DND-41 (cell line): Measurements from ENCODE around the gene LRP1.
A peak's percentile ranks its signal among the peaks of the same experiment; 100 is the strongest.

Experiments
- ATAC-seq: fragments of 200-7000 bp; cut with Tn5 transposase; 3 replicates; pipeline ENCODE4 v1.9.1; 2021; ENCODE audit warnings: low read depth; ENCODE audit not compliant: insufficient read depth
- DNase-seq: peaks from one replicate; pipeline ENCODE4 v3.0.0-alpha.2; 2020
- H2AFZ ChIP-seq: 2 replicates; pipeline ENCODE4 v1.6.0; 2012; ENCODE audit warnings: low read depth, low read length
- H3K27ac ChIP-seq: 2 replicates; pipeline ENCODE4 v1.5.1; 2012; ENCODE audit warnings: low read length, inconsistent platforms
- H3K27me3 ChIP-seq: fragments of 200-600 bp; sonication (generic); 2 replicates; pipeline ENCODE4 v1.6.0; 2012; ENCODE audit warnings: low read length, mild to moderate bottlenecking, inconsistent platforms; ENCODE audit not compliant: insufficient read depth, poor library complexity
- H3K36me3 ChIP-seq: 2 replicates; pipeline ENCODE4 v1.5.1; 2012; ENCODE audit warnings: low read length, inconsistent platforms; ENCODE audit not compliant: insufficient read depth
- H3K4me1 ChIP-seq: 2 replicates; pipeline ENCODE4 v1.5.1; 2012; ENCODE audit warnings: mild to moderate bottlenecking, low read length; ENCODE audit not compliant: insufficient read depth
- H3K4me2 ChIP-seq: 2 replicates; pipeline ENCODE4 v1.6.0; 2012; ENCODE audit warnings: mild to moderate bottlenecking, moderate library complexity, low read length, inconsistent platforms; ENCODE audit not compliant: insufficient read depth
- H3K4me3 ChIP-seq, 2 experiments: fragments of 200-600 bp in 1 of 2; shearing (Covaris generic) in 1 of 2; 2 replicates each; pipeline ENCODE4 v1.5.1; 2012 to 2016; ENCODE audit warnings: inconsistent platforms in 2 of 2, low read length in 2 of 2, mild to moderate bottlenecking in 2 of 2, low read depth in 1 of 2, moderate library complexity in 1 of 2
- H3K79me2 ChIP-seq: 2 replicates; pipeline ENCODE4 v1.6.0; 2012; ENCODE audit warnings: low read length, inconsistent platforms; ENCODE audit not compliant: insufficient read depth
- H3K9ac ChIP-seq: 2 replicates; pipeline ENCODE4 v1.6.0; 2012; ENCODE audit warnings: low read depth, mild to moderate bottlenecking, inconsistent platforms, low read length, moderate library complexity
- H3K9me3 ChIP-seq: 2 replicates; pipeline ENCODE4 v1.5.1; 2012; ENCODE audit warnings: low read length, moderate library complexity, mild to moderate bottlenecking, inconsistent platforms; ENCODE audit not compliant: insufficient read depth, severe bottlenecking
- H4K20me1 ChIP-seq: 2 replicates; pipeline ENCODE4 v1.6.0; 2012; ENCODE audit warnings: low read length; ENCODE audit not compliant: insufficient read depth
- EZH2 ChIP-seq: IDR thresholded peaks from 3 replicates; pipeline ENCODE4 v1.6.1; 2012; ENCODE audit warnings: borderline replicate concordance, low read depth, mild to moderate bottlenecking, moderate library complexity, low read length, inconsistent platforms; ENCODE audit not compliant: severe bottlenecking
- TF ChIP-seq, protein P1 (sequence below): IDR thresholded peaks from 2 replicates; pipeline ENCODE4 v1.5.1; 2012; ENCODE audit warnings: borderline replicate concordance, low read length, moderate library complexity, mild to moderate bottlenecking; ENCODE audit not compliant: poor library complexity, severe bottlenecking; ENCODE audit errors: extremely low read depth

The LRP1 gene

DNA sequence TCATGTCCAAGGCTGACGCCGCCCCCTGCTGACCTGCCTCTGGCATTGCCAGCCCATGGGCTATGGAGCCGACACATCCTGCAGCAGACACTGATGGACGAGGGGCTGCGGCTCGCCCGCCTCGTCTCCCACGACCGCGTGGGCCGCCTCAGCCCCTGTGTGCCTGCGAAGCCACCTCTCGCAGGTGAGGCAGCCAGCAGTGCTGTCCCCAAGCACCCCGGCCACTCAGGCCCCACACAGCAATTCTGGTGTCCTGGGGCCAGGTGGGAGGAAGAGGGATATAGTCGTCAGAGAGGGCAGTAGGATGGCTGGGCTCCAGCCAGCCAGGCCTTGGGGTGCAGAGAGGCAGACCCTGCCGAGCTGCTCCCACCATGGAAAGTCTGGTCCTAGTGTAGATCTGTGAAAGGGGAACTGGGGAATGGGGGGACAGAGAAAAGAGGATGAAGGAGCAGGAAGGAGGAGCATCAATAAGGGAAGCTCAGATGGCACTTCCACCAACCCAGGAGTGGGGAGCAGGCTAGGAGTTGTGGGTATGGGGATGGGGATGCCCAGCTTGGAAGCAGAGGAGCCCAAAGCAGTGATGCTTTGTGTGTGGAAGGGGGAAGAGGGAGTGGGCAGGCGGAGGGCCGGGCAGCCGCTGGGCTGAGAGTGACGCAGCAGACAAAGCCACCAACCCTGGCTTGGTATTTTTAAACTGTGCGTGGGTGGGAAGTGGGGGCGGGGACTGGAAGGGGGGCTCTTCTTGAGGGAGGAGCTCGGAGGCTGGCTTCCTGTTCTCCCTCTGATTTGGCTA, 34.7 kb upstream of the LRP1 start:
- no peak overlapping the region for H3K4me2 ChIP-seq
- peak overlapping the region; percentile 36; the same call in 1 of the 2 replicates for H3K27ac ChIP-seq
- no peak overlapping the region for H2AFZ ChIP-seq
- peaks cover 16% of the 10 kb centered on the region for H3K4me1 ChIP-seq
- TF ChIP-seq EZH2, result no peak
- TF ChIP-seq, protein P1, sequence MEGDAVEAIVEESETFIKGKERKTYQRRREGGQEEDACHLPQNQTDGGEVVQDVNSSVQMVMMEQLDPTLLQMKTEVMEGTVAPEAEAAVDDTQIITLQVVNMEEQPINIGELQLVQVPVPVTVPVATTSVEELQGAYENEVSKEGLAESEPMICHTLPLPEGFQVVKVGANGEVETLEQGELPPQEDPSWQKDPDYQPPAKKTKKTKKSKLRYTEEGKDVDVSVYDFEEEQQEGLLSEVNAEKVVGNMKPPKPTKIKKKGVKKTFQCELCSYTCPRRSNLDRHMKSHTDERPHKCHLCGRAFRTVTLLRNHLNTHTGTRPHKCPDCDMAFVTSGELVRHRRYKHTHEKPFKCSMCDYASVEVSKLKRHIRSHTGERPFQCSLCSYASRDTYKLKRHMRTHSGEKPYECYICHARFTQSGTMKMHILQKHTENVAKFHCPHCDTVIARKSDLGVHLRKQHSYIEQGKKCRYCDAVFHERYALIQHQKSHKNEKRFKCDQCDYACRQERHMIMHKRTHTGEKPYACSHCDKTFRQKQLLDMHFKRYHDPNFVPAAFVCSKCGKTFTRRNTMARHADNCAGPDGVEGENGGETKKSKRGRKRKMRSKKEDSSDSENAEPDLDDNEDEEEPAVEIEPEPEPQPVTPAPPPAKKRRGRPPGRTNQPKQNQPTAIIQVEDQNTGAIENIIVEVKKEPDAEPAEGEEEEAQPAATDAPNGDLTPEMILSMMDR, result peak; percentile 80
- H3K27me3 ChIP-seq, result no peaks in the 10 kb centered on the region
- H3K36me3 ChIP-seq, result peaks cover 62% of the 10 kb centered on the region
- peak; percentile 49 for DNase-seq
- ATAC-seq, result no peak
- H3K9me3 ChIP-seq, result no peaks in the 10 kb centered on the region
- no peak overlapping the region for H3K4me3 ChIP-seq
- H3K9ac ChIP-seq, result no peak overlapping the region
- peaks cover 11% of the 10 kb centered on the region for H3K79me2 ChIP-seq
- H4K20me1 ChIP-seq, result peaks cover 16% of the 10 kb centered on the region

DNA sequence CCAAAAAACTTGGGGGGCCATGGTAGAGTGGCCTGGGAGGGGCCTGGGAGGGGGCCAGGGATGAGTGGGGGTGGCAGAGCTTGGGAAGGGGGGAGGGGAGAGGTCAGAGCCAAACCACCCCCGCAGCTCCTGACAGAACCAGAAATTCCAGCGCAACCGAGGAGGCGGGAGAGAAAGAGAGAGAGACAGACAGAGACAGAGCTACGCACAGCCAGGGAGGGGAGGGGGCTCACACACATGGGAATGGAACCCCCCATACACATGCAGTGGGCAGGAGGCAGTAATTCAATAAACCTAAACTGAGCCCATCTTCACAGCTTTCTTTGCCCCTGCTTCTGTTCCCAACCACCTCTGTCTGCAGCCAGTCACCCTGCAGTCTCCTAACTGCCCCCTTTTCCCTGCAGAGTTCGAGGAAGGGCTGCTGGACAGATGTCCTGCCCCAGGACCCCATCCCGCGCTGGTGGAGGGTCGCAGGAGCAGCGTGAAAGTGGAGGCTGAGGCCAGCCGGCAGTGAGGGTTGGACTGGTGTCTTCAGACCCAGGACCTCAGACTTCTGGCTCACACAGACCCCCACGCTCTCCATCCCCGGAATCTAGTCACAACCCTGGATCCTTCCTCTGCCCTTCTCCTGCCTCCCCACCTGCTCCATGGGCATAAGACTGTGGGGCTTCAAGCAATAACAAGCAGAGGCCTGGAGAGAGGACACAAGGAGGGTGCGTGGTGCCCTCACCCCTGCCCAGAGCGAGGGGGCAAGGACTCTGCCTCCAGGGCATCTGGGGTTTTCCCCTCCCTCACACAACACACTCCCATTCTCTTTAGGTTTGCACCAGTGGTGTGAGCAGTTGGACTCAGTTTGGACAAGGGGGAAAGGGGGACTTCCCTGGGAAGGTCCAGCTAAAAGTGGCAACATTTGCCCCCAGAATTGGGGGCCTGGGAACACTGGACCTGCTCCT, 33.8 kb upstream of the LRP1 start:
- Histone ChIP-seq H3K36me3 (peaks cover 71% of the 10 kb centered on the region), H2AFZ (no peak overlapping the region), H3K79me2 (peaks cover 6% of the 10 kb centered on the region), H4K20me1 (peaks cover 16% of the 10 kb centered on the region), H3K27me3 (no peaks in the 10 kb centered on the region), H3K9ac (no peak overlapping the region), H3K9me3 (no peaks in the 10 kb centered on the region), H3K4me2 (no peak overlapping the region), H3K27ac (no peak overlapping the region), H3K4me1 (peaks cover 11% of the 10 kb centered on the region), H3K4me3 (no peak overlapping the region)
- no peak for TF ChIP-seq EZH2
- TF ChIP-seq, protein P1, result no peak
- no peak for ATAC-seq
- no peak for DNase-seq

GRCh38 chr12:57095440-57095839, 32.8 kb upstream of the LRP1 start:
- no peaks in the 10 kb centered on the region for H3K9me3 ChIP-seq
- no peak overlapping the region for H3K27ac ChIP-seq

More at GRCh38 chr12:57095440-57095839, 32.8 kb upstream of the LRP1 start:
- DNase-seq (no peak), ATAC-seq (no peak)
- Histone ChIP-seq H3K4me3 (no peak overlapping the region), H3K4me1 (peaks cover 3% of the 10 kb centered on the region; the same call in 1 of the 2 replicates), H3K9ac (no peak overlapping the region), H3K36me3 (peaks cover 77% of the 10 kb centered on the region), H3K79me2 (no peaks in the 10 kb centered on the region), H4K20me1 (peaks cover 16% of the 10 kb centered on the region), H3K4me2 (no peak overlapping the region), H3K27me3 (no peaks in the 10 kb centered on the region), H2AFZ (no peak overlapping the region)
- no peak for TF ChIP-seq EZH2
- TF ChIP-seq, protein P1, result no peak
